Measurements from ENCODE around the gene COQ7. TPM values are rescaled to one million over a fixed set of nuclear protein-coding genes. Genes with fewer than 3 reads are reported as not detected.

COQ7 gene
- total and polyA plus RNA-seq, 2 experiments from 2014 or later: 17.5 to 19.4 TPM

GRCh38 chr16:19085679-19086200 lies 18.3 kb downstream of the COQ7 start:
- no peaks in the 10 kb centered on the region for H3K9me3 ChIP-seq (ENCODE audit: low read depth)
- peaks cover 3% of the 10 kb centered on the region for H3K36me3 ChIP-seq (replicated peaks; ENCODE audit: insufficient read depth, low read depth)
- no peaks in the 10 kb centered on the region for H3K27me3 ChIP-seq
- H3K27ac ChIP-seq: peak overlapping the region; percentile 31
- H3K79me2 ChIP-seq: no peaks in the 10 kb centered on the region
- H3K9me2 ChIP-seq (replicated peaks; ENCODE audit: insufficient read depth): no peaks in the 10 kb centered on the region
- H3K4me3 ChIP-seq: no peak overlapping the region
- H4K20me1 ChIP-seq (ENCODE audit: insufficient read depth, poor library complexity, severe bottlenecking): no peaks in the 10 kb centered on the region
- H2AFZ ChIP-seq: peak overlapping the region; percentile 96
- peak overlapping the region; percentile 93 for H3K4me2 ChIP-seq
- TF ChIP-seq EZH2phosphoT487 (IDR thresholded peaks at IDR 0.05; ENCODE audit: low read depth, severe bottlenecking, unreplicated experiment) (no peak), CTCF (IDR thresholded peaks at IDR 0.05; ENCODE audit: poor library complexity) (no peak), EZH2 (IDR thresholded peaks at IDR 0.05; ENCODE audit: borderline replicate concordance) (no peak)
- H3K4me1 ChIP-seq (ENCODE audit: insufficient read depth): peaks cover 10% of the 10 kb centered on the region
- peak; percentile 50 for DNase-seq (ENCODE audit: low spot score)
- WGBS (ENCODE audit: low lambda C conversion rate, missing lambda C conversion rate): 65% methylated on average over 8 of the region's 8 CpGs

GRCh38 chr16:19086322-19087199 lies 19.1 kb downstream of the COQ7 start:
- peaks cover 10% of the 10 kb centered on the region for H3K4me1 ChIP-seq (ENCODE audit: insufficient read depth)
- H3K9me2 ChIP-seq (replicated peaks; ENCODE audit: insufficient read depth): no peaks in the 10 kb centered on the region
- peak overlapping the region; percentile 93 for H3K4me2 ChIP-seq
- H3K9me3 ChIP-seq (ENCODE audit: low read depth): no peaks in the 10 kb centered on the region
- peak; percentile 93 for DNase-seq (ENCODE audit: low spot score)
- H3K27ac ChIP-seq: peak overlapping the region; percentile 31
- WGBS (ENCODE audit: low lambda C conversion rate, missing lambda C conversion rate): 16% methylated on average over 52 of the region's 52 CpGs
- no peaks in the 10 kb centered on the region for H4K20me1 ChIP-seq (ENCODE audit: insufficient read depth, poor library complexity, severe bottlenecking)
- no peaks in the 10 kb centered on the region for H3K27me3 ChIP-seq
- peak overlapping the region; percentile 96 for H2AFZ ChIP-seq
- H3K4me3 ChIP-seq: peak overlapping the region; percentile 29
- H3K79me2 ChIP-seq: no peaks in the 10 kb centered on the region
- TF ChIP-seq CTCF (IDR thresholded peaks at IDR 0.05; ENCODE audit: poor library complexity) (peak; percentile 99), EZH2phosphoT487 (IDR thresholded peaks at IDR 0.05; ENCODE audit: low read depth, severe bottlenecking, unreplicated experiment) (no peak)
- H3K36me3 ChIP-seq (replicated peaks; ENCODE audit: insufficient read depth, low read depth): peaks cover 3% of the 10 kb centered on the region

- Histone ChIP-seq H3K9me3 (ENCODE audit: low read depth) (no peaks in the 10 kb centered on the region), H3K4me2 (no peak overlapping the region), H3K79me2 (no peaks in the 10 kb centered on the region), H4K20me1 (ENCODE audit: insufficient read depth, poor library complexity, severe bottlenecking) (no peaks in the 10 kb centered on the region), H3K27ac (no peak overlapping the region), H3K9me2 (replicated peaks; ENCODE audit: insufficient read depth) (no peaks in the 10 kb centered on the region), H3K27me3 (no peaks in the 10 kb centered on the region), H3K4me3 (no peak overlapping the region), H2AFZ (no peak overlapping the region), H3K36me3 (replicated peaks; ENCODE audit: insufficient read depth, low read depth) (no peaks in the 10 kb centered on the region), H3K4me1 (ENCODE audit: insufficient read depth) (peaks cover 14% of the 10 kb centered on the region)
- TF ChIP-seq EZH2 (IDR thresholded peaks at IDR 0.05; ENCODE audit: borderline replicate concordance): no peak
- TF ChIP-seq CTCF (IDR thresholded peaks at IDR 0.05; ENCODE audit: poor library complexity): no peak
- no peak for TF ChIP-seq EZH2phosphoT487 (IDR thresholded peaks at IDR 0.05; ENCODE audit: low read depth, severe bottlenecking, unreplicated experiment)
- 93% methylated on average over 5 of the region's 5 CpGs for WGBS (ENCODE audit: low lambda C conversion rate, missing lambda C conversion rate)
- DNase-seq (ENCODE audit: low spot score): no peak
Measured at GRCh38 chr16:19088341-19088916, 21.0 kb downstream of the COQ7 start.

Measured in hepatocyte (in vitro differentiated cells).